Activated CD4-positive, alpha-beta T cell treated with anti-CD3 and anti-CD28 coated beads, Interleukin-2, amount 50 U/mL, for 1 hour (primary cell): ENCODE measurements around the gene ACSL4.
"Not testable (repeated sequence)": the region's sequence is repeated elsewhere in the genome, so short reads cannot be mapped to it uniquely, and the experiment has no call there.

ENCODE experiments used
- DNase-seq: peaks from one replicate; pipeline ENCODE4 v3.0.0-alpha.2; 2020

Gene ACSL4

DNA sequence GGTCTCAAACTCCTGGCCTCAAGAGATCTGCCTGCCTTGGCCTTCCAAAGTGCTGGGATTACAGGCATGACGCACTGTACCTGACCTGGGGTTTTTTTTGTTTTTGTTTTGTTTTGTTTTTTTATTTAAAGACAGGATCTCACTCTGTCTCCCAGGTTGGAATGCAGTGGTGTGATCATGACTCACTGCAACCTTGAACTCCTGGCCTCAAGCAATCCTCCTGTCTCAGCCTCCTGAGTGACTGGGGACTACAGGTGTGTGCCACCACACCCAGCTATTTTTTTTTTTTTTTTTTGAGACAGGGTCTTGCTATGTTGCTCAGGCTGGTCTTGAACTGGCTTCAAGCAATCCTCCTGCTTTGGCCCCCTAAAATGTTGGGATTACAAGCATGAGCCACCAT lies 8.1 kb downstream of the ACSL4 start:
- not testable (repeated sequence) for DNase-seq

DNA sequence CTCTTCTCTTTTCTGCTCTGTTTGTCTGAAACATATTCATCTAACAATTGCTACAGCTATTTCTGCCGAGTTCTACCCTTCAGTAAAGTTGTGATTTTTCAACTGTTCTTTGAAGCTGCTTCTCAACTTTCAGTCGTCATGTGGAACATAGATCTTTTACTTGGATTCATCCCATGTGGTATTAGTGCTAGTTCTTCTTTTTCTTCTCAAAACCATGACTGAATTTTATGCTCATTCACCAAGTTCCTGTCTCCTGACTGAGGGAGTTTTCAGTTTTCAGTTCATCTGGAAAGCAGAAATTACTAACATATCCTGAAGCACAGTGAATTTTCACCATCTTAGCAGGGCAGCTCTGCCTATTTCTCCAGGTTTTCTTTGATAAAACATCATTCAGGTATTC lies 12.1 kb downstream of the ACSL4 start:
- DNase-seq, result no peak

DNA sequence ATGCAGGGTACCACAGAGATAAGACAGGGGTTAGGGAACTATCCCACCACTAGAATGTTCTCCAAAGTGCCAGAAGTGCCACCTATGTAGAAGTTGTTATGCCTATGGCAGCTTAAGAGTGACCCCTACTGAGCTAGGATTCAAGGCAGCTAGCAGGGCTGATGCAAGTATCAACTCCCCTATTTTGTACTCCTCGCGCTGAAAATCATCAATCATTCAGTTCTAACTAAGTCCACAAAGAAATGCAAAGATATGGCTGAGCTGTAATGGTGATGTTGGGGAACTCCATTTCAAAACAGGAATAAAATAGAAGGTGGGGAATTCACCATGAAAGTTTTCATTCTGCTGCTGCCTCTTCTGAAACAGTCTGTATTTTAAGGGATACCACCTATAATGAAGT lies 13.8 kb downstream of the ACSL4 start:
- no peak for DNase-seq

DNA sequence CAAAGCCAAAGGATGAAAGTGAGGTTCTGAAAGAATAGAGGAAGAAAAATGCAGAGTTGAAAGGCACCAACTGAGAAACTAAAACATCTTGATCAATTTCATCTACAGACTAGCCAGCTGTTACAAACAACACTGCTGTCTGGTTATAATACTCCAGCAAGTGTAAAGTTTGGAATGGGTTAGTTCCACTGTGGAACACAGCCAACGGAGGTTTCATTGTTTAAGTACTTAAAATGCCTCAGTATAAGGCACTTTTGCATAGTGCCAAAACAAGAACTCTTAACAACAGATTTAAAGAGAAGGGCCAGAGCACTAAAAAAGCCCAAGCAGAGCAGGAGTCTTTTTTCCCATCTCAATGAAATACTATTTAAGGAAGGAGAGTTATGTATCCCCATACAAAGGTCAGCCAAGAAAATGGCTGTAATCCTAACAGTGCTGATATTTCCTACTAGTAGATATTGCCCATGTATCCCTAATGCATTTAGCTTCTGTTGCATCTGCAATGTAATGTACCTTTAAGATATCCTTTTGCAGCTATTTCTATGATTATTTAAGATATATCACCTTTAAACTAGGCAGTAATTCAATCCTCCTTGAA lies 16.5 kb downstream of the ACSL4 start:
- no peak for DNase-seq

DNA sequence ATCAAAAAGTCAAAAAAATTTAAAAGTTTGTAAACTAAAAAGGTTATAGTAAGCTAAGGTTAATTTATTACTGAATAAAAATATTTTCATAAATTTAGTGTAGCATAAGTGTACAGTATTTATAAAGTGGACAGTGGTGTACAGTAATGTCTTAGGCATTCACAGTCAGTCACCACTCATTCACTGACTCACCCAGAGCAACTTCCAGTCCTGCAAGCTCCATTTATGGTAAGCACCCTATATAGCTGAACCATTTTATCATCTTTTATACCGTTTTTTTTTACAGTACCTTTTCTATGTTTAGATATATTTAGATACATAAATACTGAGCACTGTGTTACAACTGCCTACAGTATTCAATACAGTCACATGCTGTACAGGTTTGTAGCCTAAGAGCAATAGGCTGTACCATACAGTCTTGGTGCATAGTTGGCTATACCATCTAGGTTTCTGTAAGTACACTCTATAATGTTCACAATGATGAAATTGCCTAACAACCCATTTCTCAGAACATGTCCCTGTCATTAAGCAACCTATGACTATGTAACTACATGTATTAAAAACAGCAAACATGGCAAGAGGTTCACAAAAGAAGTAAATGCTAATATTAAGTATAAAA lies 18.6 kb downstream of the ACSL4 start:
- DNase-seq, result no peak

DNA sequence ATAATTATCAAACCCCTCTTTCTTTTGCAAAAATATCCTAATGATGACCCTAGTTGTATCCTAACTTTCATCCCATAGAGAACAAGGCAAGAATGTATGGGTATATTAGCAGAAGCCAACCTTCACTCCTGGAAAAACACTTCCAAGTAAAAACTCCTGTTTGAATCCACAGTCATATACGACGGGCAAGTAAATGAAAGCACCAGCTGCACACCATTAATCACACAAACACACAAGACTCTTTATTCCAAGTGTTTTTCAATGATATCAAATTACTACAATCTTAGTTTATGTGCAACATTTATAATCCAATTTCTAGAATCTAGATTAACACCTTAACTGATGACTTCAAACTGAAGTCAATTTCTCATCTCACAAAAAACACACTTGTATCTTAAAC lies 22.9 kb downstream of the ACSL4 start:
- no peak for DNase-seq

DNA sequence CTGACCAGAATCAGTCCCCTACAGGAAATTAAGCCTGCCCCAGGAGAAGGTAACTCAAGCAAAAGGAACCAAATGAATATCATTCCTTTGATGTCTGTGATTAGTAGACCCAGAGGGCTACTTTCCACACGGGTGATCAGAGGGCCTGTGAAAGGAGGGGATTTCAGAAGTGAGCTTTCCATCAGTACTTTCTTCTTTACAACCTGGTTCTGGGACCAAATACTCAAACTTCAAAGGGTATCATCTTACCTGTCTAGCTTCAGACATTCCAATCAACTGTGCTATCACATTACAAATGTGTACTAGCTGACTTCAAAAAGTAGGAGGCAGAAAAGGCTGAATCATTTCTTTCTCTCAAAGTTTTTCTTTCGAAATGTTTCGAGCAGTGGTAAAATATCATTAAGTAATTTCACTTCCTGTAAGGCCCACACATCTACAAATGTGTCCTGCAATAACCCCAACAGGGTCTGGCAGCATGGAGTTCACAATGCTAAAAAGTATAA lies 23.9 kb downstream of the ACSL4 start:
- DNase-seq, result no peak

DNA sequence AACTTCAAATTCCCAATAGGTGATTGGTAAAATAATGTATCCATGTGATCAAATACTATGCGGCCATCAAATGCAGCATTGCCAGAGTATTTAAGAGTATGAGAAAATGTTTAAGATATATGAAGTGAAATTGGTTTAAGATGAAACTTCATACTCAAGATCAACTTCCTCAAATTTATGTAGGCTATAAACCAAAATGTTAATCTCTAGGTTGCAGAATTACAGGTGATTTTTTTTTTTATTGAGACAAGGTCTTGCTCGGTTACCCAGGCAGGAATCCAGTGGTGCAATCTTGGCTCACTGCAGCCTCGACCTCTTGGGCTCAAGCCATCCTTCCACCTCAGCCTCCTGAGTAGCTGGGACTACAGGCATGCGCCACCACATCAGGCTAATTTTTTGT lies 25.3 kb downstream of the ACSL4 start:
- DNase-seq, result no peak

DNA sequence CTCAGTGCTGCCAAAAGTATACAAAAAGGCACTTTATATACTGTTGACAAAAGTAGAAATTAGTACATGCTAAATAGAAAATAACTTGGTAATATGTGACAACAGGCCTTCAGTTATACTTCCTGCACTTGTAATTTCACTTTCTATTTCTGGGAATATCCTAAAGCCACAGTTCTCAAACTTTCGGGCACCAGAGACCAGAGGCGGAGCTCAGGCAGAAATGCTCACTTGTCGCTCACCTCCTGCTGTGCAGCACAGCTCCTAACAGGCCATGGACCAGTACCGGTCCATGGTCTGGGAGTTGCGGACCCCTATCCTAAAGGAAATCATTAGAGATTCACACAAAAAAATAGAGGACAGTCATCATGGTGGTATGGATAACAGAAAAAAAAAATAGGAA lies 25.7 kb downstream of the ACSL4 start:
- no peak for DNase-seq

DNA sequence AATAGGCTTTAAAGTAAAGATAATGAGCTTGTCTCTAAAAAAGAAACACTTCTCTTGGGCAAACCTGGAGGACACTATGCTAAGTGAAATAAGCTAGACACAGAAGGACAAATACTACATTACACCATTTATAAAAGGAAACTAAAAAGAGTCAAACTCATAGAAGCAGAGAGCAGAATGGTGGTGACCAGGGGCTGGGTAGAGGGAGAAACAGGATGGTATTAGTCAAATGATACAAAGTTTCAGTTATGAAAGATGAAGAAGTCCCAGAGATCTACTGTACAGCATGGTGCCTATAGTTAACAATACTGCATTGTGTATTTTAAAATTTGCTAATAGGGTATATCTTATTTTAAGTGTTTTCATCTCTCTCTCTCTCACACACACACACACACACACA lies 28.5 kb downstream of the ACSL4 start:
- DNase-seq, result no peak

DNA sequence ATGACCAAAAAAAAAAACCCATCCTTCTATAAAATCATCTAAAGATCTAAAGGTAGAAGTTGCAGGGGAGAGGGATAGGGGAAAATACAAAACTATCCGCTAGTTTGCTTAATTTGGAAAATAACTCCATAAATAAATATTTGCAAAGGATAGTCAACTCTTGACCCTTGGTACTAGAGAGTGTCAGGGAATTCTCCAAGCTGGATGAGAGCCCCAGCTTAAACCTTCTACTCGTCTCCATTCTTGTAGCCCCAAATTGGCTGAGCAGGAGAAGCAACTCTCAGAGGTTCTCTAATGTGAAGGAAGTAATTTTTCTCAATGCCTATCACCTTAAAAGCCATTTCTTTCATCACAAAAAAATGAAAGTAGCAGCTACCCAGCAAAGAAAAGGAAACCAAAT lies 35.2 kb downstream of the ACSL4 start:
- no peak for DNase-seq

DNA sequence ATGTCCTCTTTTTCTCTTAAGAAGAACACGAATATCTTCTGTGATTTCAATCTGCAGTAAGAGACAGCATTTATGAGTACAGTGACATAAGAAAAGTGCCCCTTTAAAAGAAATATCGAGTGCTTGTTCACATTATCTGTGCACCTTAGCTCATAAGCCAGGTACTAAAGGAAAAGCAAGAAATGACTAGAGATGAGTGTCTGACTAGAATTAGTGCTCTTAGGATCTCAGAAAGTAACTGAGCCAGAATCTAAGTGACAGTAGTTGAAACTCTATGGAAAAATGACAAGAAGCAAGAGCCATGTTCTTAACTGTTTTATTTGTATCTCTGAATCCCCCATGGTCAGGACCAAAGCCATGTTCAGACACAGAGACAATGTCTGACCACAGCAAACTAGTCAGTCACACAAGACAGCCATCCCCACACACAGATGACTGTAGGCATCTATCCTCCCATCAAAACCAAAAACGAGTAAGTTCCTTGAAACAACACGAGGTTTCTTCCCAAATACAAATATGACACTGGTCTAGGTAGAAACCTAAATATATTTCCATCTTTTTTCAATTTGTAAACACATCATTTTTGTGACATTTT lies 36.8 kb downstream of the ACSL4 start:
- DNase-seq, result no peak

DNA sequence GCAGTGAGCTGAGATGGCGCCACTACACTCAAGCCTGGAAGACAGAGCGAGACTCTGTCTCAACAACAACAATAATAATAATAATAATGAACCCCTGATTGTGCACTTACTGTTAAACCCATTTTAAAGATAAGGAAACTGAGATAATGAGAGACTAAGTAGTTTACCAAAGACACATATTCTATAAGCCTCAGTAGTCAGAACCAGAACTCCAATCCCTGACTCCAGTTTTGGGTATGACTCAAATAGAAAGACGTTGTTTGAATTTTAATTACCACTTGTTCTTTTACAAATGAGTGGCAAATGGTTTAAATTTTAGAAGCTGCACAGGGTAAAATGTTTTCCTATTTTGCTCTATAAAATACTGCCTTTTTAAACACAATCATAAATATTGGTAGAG lies 37.4 kb downstream of the ACSL4 start:
- DNase-seq, result no peak

DNA sequence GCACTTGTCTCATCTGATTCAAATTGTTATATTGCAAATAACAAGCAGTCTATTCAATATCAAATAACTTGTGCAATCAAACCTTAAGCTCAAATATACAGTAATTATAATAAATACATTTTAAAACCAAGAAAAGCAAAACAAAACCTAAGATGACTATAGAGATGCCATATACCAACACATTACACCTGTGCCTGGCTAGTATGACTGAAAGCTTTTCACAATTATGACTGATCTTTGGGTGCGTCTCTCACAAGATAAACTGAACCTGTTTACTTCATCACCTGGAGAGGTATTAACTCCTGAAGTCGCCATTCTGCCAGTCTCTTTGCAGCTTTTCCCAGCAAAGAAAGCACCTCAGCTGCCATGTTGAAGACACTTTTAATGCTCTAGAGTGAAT lies 41.3 kb downstream of the ACSL4 start:
- no peak for DNase-seq

DNA sequence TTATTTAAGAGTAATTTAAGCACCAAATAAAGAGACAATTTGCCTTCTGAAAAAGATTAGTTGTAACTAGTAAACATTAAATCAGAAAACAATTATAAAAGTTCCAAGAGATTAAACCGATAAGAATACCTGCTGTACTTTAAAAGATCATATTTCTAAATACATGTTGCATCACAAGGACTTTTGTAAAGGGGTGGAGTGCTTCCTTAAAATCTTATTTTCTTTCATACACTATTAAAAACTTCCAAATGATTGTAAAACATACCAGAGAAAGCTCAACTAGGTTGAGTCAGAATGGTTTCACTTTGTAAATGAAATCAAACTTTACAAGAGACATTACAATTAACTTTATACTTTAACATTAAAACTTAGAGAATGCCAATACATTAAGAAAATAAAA lies 41.8 kb downstream of the ACSL4 start:
- DNase-seq, result no peak

DNA sequence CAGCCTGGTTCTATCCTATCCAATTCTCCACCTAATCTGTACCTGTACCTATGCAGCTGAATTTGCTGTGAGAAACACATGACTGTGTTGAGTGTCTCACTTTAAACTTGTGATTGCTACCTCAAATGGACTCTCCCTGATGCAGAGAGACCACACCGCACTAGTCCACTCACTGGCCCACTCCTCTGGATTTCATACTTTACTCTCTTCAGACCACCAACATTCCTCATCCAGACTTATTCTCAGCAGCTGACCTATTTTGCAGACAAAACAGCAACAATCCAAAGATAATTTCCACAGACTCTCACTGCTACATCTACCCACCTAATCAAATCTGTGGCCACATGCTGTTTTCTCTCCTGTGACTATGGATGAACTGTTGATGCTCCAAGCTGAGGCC lies 45.2 kb downstream of the ACSL4 start:
- DNase-seq, result no peak

DNA sequence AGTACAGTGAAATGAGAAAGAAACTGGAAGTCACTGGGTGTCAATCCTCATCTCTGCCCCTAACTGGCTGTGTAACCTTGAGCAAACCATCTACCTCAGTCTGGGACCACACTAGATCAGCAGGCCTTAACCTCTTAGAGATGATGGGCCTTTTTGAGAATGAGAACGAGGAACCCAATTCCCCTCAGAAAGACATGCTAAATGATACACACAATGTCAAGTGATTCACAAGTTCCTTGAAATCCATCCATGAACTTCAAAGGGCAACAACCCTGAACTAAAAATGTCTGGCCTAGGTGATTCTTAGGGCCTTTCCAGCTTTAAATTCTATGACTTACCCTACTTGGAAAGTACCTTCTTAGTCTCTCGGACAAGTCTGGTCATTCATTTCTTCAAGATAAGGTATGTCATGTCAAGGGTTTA lies 47.4 kb downstream of the ACSL4 start:
- DNase-seq, result no peak

DNA sequence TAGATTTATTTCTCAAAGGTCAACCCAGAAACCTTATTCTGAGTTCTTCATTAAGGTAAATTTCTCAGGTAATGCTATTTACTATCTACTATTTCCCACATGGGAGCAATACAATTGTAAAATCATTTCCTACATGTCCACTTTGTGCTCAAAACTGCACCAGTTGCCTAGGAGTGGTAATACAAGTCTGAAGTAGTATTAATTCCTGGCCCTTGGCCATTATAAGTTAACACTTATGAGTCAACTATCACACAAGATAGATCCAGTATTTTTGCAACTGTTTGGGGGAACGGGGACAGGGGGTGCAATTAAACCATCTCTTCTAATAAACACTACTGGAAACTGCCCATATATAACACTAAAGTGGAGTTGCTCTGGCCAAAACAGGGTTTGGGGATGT lies 48.9 kb downstream of the ACSL4 start:
- no peak for DNase-seq

DNA sequence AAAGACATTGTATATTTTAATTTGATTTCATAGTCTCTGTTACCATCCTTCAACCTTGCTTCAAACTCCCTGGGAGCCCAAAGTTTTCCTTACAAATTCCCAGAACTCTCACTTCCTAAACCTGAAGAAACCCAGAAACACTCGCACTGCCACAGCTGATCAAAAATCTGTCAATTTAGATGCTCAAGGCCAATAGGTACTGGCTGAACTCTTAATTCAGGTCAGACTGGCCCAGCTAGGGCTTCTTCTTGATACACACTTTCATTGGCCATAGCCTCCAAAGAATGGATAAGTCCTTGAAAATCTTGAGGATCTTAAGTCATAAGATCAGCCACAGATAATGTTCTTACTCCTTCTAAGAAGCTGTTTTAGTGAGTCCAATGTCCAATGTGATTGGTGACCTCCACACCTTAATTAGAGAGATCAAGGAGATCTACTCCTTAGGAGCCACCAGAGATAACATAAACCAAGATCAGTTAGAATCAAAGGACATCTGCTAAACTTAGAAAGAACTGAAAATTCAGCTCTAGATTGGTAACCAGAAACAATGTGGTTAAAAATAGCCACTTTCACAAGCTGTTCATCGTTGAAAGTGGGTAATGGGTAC lies 51.5 kb downstream of the ACSL4 start:
- DNase-seq, result no peak

DNA sequence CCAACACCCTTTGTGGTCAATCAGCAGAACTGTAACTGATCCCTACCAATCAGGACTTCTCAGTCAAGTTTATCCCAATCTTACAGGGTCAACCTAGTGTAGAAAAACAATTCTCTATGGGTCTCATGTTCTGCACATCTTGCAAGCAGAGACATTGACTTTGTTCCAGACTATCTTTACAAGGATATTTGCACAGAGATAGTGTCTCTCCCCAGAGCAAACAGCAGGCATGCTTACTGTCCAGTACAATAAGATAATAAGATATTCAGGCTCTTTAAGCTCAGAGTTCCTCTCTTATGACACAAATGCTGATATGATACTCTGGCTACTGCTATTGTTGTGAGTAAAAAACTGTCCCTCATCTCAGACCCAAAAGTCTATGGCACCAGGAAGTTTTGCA lies 53.2 kb downstream of the ACSL4 start:
- DNase-seq, result no peak

DNA sequence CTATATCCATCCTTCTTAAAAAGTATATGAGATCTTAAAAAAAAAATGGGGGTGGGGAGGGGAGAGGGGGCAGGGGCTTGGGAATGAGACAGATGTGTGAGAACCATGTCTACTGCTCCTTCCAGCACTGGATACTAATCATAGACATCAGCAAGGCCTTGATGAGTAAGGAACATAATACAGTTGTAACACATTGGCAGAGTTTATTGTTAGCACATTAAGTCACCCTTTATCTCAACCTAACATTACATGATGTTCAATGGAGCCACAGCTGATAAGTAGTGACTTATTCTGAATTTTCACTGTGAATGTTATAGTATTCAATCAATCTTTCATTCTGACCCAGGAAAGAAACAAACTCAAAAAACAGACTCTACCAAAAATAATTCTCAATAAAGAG lies 60.8 kb downstream of the ACSL4 start:
- no peak for DNase-seq

DNA sequence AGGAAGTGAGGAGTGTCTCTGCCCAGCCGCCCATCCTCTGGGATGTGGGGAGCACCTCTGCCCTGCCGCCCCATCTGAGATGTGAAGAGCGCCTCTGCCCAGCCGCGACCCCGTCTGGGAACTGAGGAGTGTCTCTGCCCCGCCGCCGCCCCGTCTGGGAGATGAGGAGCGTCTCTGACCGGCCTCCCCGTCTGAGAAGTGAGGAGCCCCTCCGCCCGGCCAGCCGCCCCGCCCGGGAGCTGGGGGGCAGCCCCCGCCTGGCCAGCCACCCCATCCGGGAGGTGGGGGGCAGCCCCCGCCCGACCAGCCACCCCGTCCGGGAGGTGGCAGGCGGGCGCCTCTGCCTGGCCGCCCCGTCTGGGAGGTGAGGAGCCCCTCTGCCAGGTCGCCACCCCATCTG lies 61.9 kb downstream of the ACSL4 start:
- DNase-seq, result not testable (repeated sequence)

DNA sequence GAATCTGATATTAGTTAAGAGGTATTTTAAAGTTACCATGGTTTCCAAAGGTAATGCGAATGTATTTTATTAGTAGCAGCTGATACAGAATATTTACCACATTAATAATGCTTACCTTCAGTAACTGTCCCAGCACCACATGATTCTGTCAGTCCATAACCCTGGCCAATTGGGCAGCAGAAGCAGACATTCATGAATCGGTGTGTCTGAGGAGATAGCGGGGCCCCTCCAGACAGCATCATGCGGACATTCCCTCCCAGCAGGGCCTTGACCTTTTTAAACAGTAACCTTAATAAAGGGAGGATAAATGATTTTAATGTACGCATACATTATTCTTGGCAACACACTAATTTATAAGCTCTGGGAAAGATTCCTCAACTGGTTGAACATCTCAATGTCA lies 65.1 kb downstream of the ACSL4 start:
- DNase-seq, result no peak

DNA sequence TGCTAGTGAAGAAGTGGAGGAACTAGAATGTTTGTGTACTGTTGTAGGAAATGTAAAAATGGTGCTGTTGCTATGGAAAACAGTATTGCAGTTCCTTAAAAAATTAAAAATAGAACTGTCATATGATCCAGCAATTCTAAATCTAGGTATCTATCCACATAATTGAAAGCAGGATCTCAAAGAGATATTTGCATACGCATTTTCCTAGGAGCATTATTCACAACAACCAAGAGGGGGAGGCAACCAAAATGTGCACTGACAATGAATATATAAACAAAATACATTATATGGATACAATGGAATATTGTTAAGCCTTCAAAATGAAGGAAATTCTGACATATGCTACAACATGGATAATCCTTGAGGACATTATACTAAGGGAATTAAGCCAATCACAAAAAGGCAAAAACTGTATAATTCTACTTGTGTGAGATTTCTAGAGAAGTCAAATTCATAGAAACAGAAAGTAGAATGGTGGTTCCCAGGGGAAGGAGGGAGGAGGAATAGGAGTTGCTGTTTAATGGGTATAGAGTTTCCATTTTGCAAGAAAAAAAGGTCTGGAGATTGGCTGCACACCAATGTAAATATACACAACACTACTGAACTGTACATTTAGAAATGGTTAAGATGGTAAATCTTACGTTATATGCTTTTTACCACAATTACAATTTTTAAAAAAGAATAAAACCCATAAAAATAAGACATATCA lies 72.5 kb downstream of the ACSL4 start:
- no peak for DNase-seq
